HepG2 (cell line): Measurements from ENCODE around the gene ST6GALNAC6. TPM values are rescaled to one million over a fixed set of nuclear protein-coding genes. Genes with fewer than 3 reads are reported as not detected.

Experiments
- ATAC-seq: fragments of 200-7000 bp; cut with Tn5 transposase; 3 replicates; pipeline ENCODE4 v1.9.1; 2020; ENCODE audit warnings: mild to moderate bottlenecking, moderate library complexity
- BruUV-seq: library from RNA; stranded (reverse); fragments of 400-500 nt; replicated peaks from 2 replicates; lab custom pipeline; 2021; lab: Mats Ljungman, UMichigan
- CTCF ChIA-PET: fragments of 300-600 bp; formaldehyde crosslinking; extraction: SDS; loops from one replicate; lab custom pipeline; 2021; ENCODE audit warnings: low total read pairs, inconsistent platforms, low intra/inter-chr PET ratio; lab: Yijun Ruan, JAX
- POLR2A ChIA-PET: fragments of 350-600 bp; sonication (Branson Sonifier 250); formaldehyde crosslinking; loops from one replicate; lab custom pipeline; 2020; ENCODE audit warnings: antibody characterized with exemption, inconsistent platforms; lab: Yijun Ruan, JAX
- DNase-seq: peaks from one replicate; pipeline ENCODE4 v3.0.0-alpha.2; 2015; ENCODE audit warnings: low spot score
- FAIRE-seq: peaks from 3 replicates; lab custom pipeline; 2011; peaks lifted over from hg19 to GRCh38; lab: Jason Lieb, UNC
- H2AFZ ChIP-seq: one replicate; pipeline ENCODE4 v1.6.1; 2011; ENCODE audit warnings: low read length, inconsistent platforms
- H3K27ac ChIP-seq: fragments of 300-600 bp; 3 replicates; pipeline ENCODE4 v1.8.0; 2011; ENCODE audit warnings: mixed run types, mild to moderate bottlenecking, mixed read lengths, low read length, inconsistent platforms; ENCODE audit not compliant: insufficient read depth; ENCODE audit errors: extremely low read length
- H3K27me3 ChIP-seq, 2 experiments: fragments of 200-600 bp in 1 of 2; 2 replicates in 1 of 2; 3 replicates in 1 of 2; pipeline versions ENCODE4 v1.6.0 to v1.8.0; 2011; ENCODE audit warnings: low read length in 2 of 2, mild to moderate bottlenecking in 2 of 2, moderate library complexity in 2 of 2, inconsistent platforms in 1 of 2; ENCODE audit not compliant: insufficient read depth in 2 of 2, control insufficient read depth in 1 of 2
- H3K36me3 ChIP-seq, 2 experiments: fragments of 200-600 bp in 1 of 2; replicated peaks in 1 of 2; 2 replicates in 1 of 2; 3 replicates in 1 of 2; pipeline versions ENCODE4 v1.5.1 to v1.8.0; 2011; ENCODE audit warnings: low read length in 2 of 2, inconsistent platforms in 1 of 2; ENCODE audit not compliant: insufficient read depth in 2 of 2, control insufficient read depth in 1 of 2
- H3K4me1 ChIP-seq: 2 replicates; pipeline ENCODE4 v1.5.1; 2012; ENCODE audit warnings: low read length, inconsistent platforms; ENCODE audit not compliant: insufficient read depth
- H3K4me2 ChIP-seq: 2 replicates; pipeline ENCODE4 v1.6.0; 2011; ENCODE audit warnings: low read depth, low read length, inconsistent platforms
- H3K4me3 ChIP-seq, 3 experiments: fragments of 200-600 bp in 1 of 3; sonication (generic), shearing (Covaris generic) in 1 of 3; replicated peaks in 1 of 3; 2 replicates each; pipeline ENCODE4 v1.5.1; 2011 to 2016; ENCODE audit warnings: low read length in 3 of 3, inconsistent platforms in 2 of 3, low read depth in 2 of 3, mild to moderate bottlenecking in 2 of 3, control low read depth in 1 of 3, mixed read lengths in 1 of 3; ENCODE audit not compliant: insufficient read depth in 1 of 3
- H3K79me2 ChIP-seq: one replicate; pipeline ENCODE4 v1.6.1; 2011; ENCODE audit warnings: low read length, inconsistent platforms; ENCODE audit not compliant: insufficient read depth
- H3K9ac ChIP-seq: 2 replicates; pipeline ENCODE4 v1.6.0; 2011; ENCODE audit warnings: mild to moderate bottlenecking, low read depth, low read length, inconsistent platforms; ENCODE audit not compliant: insufficient read depth
- H3K9me3 ChIP-seq: 2 replicates; pipeline ENCODE4 v1.5.1; 2012; ENCODE audit warnings: mild to moderate bottlenecking, low read length
- H4K20me1 ChIP-seq: 2 replicates; pipeline ENCODE4 v1.6.0; 2011; ENCODE audit warnings: inconsistent platforms, mild to moderate bottlenecking, low read length, moderate library complexity; ENCODE audit not compliant: insufficient read depth
- GFI1 ChIP-seq: sonication (generic); formaldehyde crosslinking; IDR thresholded peaks from 2 replicates; pipeline ENCODE4 v1.5.0; 2020; ENCODE audit warnings: missing genetic modification reagents, mild to moderate bottlenecking, borderline replicate concordance
- ZBTB7B ChIP-seq: sonication (generic); formaldehyde crosslinking; IDR thresholded peaks from 2 replicates; pipeline ENCODE4 v1.4.0; 2020; ENCODE audit warnings: missing genetic modification reagents
- ZMYM3 ChIP-seq: sonication (generic); formaldehyde crosslinking; IDR thresholded peaks from 2 replicates; pipeline ENCODE4 v1.5.1; 2020; ENCODE audit warnings: mild to moderate bottlenecking, missing genetic modification reagents
- ZNF121 ChIP-seq: sonication (generic); formaldehyde crosslinking; IDR thresholded peaks from 2 replicates; pipeline ENCODE4 v1.5.0; 2020; ENCODE audit warnings: mild to moderate bottlenecking, missing genetic modification reagents
- ZNF292 ChIP-seq: sonication (generic); formaldehyde crosslinking; IDR thresholded peaks from 2 replicates; pipeline ENCODE4 v1.8.1; 2022; ENCODE audit warnings: mild to moderate bottlenecking, low read depth, missing genetic modification reagents, borderline replicate concordance
- ZNF629 ChIP-seq: sonication (generic); formaldehyde crosslinking; conservative IDR thresholded peaks from 2 replicates; pipeline ENCODE4 v1.5.0; 2020; ENCODE audit warnings: missing genetic modification reagents
- ZNF788 ChIP-seq: sonication (generic); formaldehyde crosslinking; IDR thresholded peaks from 2 replicates; pipeline ENCODE4 v1.5.0; 2020; ENCODE audit warnings: mild to moderate bottlenecking, missing genetic modification reagents, borderline replicate concordance
- ZNF792 ChIP-seq: IDR thresholded peaks from 2 replicates; pipeline ENCODE4 v1.6.1; 2016
- WGBS: methylation state at CpG from one replicate; pipeline ENCODE4 v1.1.6; 2017; ENCODE audit warnings: low lambda C conversion rate; 5-methylcytosine and 5-hydroxymethylcytosine counted together
- in situ Hi-C: cut with HindIII; loops from 2 replicates; pipeline ENCODE4 v1.10.0; 2017; ENCODE audit warnings: low pct_unique_long_range_greater_than_20kb; ENCODE audit not compliant: extremely low pct_ligation_motif_present
- intact Hi-C: fragments of 100-400 bp; cut with micrococcal nuclease; formaldehyde crosslinking; loops from one replicate; pipeline ENCODE4 v1.10.0; 2022; ENCODE audit not compliant: unreplicated experiment
- polyA plus RNA-seq, 8 experiments: library from polyadenylated mRNA; depleted of rRNA in 3 of 8; stranded (reverse) in 7 of 8; unstranded in 1 of 8; fragments of >200 nt; fragmentation: Illumina TruSeq in 4 of 8; extraction: Trizol in 4 of 8; gene quantifications; 2 replicates each; pipeline versions ENCODE4 v1.2.1 to v1.2.3, GENCODE V29; 2011 to 2016; ENCODE audit warnings: low read depth in 4 of 8, missing spikeins in 1 of 8, mixed read lengths in 1 of 8; ENCODE audit not compliant: insufficient read depth in 1 of 8
- total RNA-seq, 5 experiments: library from RNA; depleted of rRNA; stranded (reverse); fragments of >200 nt; fragmentation: Illumina TruSeq; extraction: Trizol; gene quantifications; 2 replicates each; pipeline ENCODE4 v1.2.3, GENCODE V29; 2016; ENCODE audit warnings: low read depth in 1 of 5
- TF ChIP-seq, protein P1 (sequence below): sonication (generic); formaldehyde crosslinking; IDR thresholded peaks from 2 replicates; pipeline ENCODE4 v1.5.0; 2020; ENCODE audit warnings: mild to moderate bottlenecking, missing genetic modification reagents, borderline replicate concordance
- TF ChIP-seq, protein P2 (sequence below): sonication (generic); formaldehyde crosslinking; IDR thresholded peaks from 2 replicates; pipeline ENCODE4 v1.5.0; 2020; ENCODE audit warnings: mild to moderate bottlenecking, missing genetic modification reagents

The ST6GALNAC6 gene
- total and polyA plus RNA-seq, 2 of the 13 experiments (the other 11 are each of a cell fraction or from before 2014, with no cell fraction given), result 18.5 to 65.4 TPM

DNA sequence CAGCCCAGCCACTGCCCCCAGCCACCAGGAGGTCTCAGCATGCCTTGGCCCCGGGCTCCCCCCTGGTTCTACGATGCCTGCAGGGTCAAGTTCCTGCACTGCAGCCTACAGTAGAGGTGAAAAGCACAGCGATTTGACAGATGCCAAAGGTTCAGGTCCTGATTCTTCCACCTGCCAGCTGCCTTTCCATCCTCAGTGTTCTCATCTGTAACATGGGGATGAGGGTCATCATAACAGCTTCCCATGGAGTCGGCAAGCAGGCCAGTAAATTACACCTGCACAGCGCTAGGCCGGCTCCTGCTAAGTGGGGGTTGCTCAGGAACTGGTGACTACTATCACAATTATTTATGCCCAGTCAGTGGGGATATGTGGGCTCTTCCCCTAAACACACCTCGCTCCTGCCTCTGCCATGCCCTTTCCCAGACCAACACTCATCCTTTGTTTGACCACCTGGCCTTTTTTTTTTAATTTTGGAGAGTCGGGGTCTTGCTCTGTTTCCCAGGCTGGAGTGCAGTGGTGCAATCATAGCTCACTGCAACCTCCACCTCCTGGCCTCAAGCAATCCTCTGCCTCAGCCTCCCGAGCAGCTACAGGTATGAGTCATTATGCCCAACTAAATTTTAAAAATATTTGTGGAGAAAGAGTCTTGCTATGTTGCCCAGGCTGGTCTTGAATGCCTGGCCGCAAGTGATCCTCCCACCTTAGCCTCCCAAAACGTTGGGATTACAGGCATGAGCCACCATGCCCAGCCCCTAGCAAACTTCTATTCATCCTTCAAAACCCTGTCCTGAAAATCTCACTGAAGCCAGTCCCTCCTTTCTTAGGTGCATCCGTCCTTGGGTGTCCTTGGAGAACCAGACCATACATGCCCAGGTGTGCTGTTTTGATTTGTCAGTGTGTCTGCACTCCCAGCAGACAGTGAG lies 51.3 kb downstream of the ST6GALNAC6 start:
- Histone ChIP-seq H3K4me1 (peaks cover 84% of the 10 kb centered on the region), H3K9me3 (0 out of 2 replicates have a peak, but pooled peaks cover 7% of the 10 kb centered on the region), H3K4me3 (no peak overlapping the region), H2AFZ (no peak overlapping the region), H3K79me2 (no peaks in the 10 kb centered on the region), H3K36me3 (no peaks in the 10 kb centered on the region), H3K9ac (no peak overlapping the region), H4K20me1 (no peaks in the 10 kb centered on the region), H3K27me3 (no peaks in the 10 kb centered on the region), H3K27ac (peak overlapping the region; percentile 55), H3K4me2 (peak overlapping the region; percentile 7; the same call in 1 of the 2 replicates)
- ChIA-PET CTCF (no interaction called here), POLR2A (no interaction called here)
- DNase-seq (no peak), ATAC-seq (no peak), FAIRE-seq (no peak)
- no TSS peak for BruUV-seq
- WGBS, result 63% methylated on average over 10 of the region's 12 CpGs
- peak; percentile 85 for TF ChIP-seq ZNF629
- TF ChIP-seq ZBTB7B (CRISPR knock-in tag), result no peak
- TF ChIP-seq, protein P1, sequence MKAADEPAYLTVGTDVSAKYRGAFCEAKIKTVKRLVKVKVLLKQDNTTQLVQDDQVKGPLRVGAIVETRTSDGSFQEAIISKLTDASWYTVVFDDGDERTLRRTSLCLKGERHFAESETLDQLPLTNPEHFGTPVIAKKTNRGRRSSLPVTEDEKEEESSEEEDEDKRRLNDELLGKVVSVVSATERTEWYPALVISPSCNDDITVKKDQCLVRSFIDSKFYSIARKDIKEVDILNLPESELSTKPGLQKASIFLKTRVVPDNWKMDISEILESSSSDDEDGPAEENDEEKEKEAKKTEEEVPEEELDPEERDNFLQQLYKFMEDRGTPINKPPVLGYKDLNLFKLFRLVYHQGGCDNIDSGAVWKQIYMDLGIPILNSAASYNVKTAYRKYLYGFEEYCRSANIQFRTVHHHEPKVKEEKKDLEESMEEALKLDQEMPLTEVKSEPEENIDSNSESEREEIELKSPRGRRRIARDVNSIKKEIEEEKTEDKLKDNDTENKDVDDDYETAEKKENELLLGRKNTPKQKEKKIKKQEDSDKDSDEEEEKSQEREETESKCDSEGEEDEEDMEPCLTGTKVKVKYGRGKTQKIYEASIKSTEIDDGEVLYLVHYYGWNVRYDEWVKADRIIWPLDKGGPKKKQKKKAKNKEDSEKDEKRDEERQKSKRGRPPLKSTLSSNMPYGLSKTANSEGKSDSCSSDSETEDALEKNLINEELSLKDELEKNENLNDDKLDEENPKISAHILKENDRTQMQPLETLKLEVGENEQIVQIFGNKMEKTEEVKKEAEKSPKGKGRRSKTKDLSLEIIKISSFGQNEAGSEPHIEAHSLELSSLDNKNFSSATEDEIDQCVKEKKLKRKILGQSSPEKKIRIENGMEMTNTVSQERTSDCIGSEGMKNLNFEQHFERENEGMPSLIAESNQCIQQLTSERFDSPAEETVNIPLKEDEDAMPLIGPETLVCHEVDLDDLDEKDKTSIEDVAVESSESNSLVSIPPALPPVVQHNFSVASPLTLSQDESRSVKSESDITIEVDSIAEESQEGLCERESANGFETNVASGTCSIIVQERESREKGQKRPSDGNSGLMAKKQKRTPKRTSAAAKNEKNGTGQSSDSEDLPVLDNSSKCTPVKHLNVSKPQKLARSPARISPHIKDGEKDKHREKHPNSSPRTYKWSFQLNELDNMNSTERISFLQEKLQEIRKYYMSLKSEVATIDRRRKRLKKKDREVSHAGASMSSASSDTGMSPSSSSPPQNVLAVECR (CRISPR knock-in tag), result peak; percentile 21; the same call in 1 of the 2 replicates
- peak; percentile 69; the same call in 1 of the 2 replicates for TF ChIP-seq ZNF292
- 0 out of 2 replicates have a peak, but pooled peaks have one; percentile 36 for TF ChIP-seq ZMYM3 (CRISPR knock-in tag)
- 0 out of 2 replicates have a peak, but pooled peaks have one; percentile 16 for TF ChIP-seq GFI1 (CRISPR knock-in tag)
- no peak for TF ChIP-seq ZNF792
- TF ChIP-seq ZNF788 (CRISPR knock-in tag), result 0 out of 2 replicates have a peak, but pooled peaks have one; percentile 23
- peak; percentile 94; the same call in 1 of the 2 replicates for TF ChIP-seq ZNF121 (CRISPR knock-in tag)
- TF ChIP-seq, protein P2, sequence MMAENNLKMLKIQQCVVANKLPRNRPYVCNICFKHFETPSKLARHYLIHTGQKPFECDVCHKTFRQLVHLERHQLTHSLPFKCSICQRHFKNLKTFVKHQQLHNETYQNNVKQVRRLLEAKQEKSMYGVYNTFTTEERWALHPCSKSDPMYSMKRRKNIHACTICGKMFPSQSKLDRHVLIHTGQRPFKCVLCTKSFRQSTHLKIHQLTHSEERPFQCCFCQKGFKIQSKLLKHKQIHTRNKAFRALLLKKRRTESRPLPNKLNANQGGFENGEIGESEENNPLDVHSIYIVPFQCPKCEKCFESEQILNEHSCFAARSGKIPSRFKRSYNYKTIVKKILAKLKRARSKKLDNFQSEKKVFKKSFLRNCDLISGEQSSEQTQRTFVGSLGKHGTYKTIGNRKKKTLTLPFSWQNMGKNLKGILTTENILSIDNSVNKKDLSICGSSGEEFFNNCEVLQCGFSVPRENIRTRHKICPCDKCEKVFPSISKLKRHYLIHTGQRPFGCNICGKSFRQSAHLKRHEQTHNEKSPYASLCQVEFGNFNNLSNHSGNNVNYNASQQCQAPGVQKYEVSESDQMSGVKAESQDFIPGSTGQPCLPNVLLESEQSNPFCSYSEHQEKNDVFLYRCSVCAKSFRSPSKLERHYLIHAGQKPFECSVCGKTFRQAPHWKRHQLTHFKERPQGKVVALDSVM (CRISPR knock-in tag), result peak; percentile 64
- intact Hi-C loops (no loop called here), in situ Hi-C loops (no loop called here)
